Retinal pigment epithelial cell (primary cell): ENCODE data around the gene ATG13.
A peak's percentile ranks its signal among the peaks of the same experiment; 100 is the strongest.

Experiments used
- DNase-seq: peaks from one replicate; pipeline ENCODE4 v3.0.0-alpha.2; 2010; ENCODE audit warnings: low read depth
- H3K4me3 ChIP-seq: 2 replicates; pipeline ENCODE4 v1.5.1; 2011; ENCODE audit warnings: mild to moderate bottlenecking, low read length, control low read depth, moderate library complexity
- TF ChIP-seq, protein P1 (sequence below): conservative IDR thresholded peaks from 2 replicates; pipeline ENCODE4 v1.5.1; 2011; ENCODE audit warnings: low read depth, low read length, control low read depth, inconsistent platforms

Gene ATG13

DNA sequence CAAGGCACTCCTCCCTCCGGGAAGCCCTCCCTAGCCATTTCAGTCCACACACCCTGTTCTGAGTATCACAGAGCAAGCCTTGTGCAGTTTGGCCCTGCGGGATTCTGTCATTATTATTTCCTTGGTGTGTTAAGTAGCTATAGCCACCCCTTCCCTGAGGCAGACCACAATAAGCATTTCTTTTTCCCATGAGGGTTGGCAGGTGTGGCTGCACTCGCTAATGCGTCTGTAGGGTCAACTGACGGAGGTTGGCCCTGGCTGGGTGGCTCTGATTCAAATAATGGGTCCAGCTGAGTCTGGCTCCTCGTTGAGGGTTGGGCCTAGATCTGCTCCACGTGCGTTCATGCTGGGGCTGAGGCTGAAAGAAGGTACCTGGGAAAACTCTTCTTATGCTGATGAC is 106.7 kb downstream of the ATG13 start:
- peak; percentile 10 for DNase-seq
- TF ChIP-seq, protein P1, sequence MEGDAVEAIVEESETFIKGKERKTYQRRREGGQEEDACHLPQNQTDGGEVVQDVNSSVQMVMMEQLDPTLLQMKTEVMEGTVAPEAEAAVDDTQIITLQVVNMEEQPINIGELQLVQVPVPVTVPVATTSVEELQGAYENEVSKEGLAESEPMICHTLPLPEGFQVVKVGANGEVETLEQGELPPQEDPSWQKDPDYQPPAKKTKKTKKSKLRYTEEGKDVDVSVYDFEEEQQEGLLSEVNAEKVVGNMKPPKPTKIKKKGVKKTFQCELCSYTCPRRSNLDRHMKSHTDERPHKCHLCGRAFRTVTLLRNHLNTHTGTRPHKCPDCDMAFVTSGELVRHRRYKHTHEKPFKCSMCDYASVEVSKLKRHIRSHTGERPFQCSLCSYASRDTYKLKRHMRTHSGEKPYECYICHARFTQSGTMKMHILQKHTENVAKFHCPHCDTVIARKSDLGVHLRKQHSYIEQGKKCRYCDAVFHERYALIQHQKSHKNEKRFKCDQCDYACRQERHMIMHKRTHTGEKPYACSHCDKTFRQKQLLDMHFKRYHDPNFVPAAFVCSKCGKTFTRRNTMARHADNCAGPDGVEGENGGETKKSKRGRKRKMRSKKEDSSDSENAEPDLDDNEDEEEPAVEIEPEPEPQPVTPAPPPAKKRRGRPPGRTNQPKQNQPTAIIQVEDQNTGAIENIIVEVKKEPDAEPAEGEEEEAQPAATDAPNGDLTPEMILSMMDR = no peak
- no peak overlapping the region for H3K4me3 ChIP-seq
